ENCODE data around the gene PRDM9. TPM values are rescaled to one million over a fixed set of nuclear protein-coding genes. Genes with fewer than 3 reads are reported as not detected.

Gene PRDM9
- total RNA-seq, 2 donors from 2014 or later: 0.15 to 0.18 TPM

DNA sequence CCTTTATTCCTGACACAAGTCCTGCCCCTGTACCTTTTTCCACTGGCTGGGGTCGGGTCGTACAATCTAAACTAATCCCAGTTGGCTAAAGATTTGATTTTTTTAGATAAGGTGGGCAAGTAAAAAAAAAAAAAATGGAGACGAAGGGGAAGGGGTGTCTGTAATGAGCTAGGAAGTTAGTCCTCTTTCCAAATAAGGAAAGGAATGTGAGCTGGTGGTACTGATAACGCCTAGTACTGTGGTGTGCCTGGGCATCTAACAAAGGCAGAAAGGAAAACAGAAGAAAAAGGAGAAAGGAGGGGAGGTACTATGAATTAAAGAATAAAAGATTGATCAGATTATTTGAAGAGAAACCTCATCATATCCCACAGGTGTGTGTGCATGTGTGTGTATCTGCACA, 21.3 kb downstream of the PRDM9 start:
- peak overlapping the region; percentile 66 for H3K4me3 ChIP-seq (ENCODE audit: low read length)
- Mint-ChIP-seq H3K27me3 (ENCODE audit: insufficient read depth) (no peaks in the 10 kb centered on the region), H3K4me1 (peaks cover 5% of the 10 kb centered on the region), H3K36me3 (ENCODE audit: low read depth) (peaks cover 8% of the 10 kb centered on the region), H3K27ac (peak overlapping the region; percentile 72), H3K9me3 (peaks cover 13% of the 10 kb centered on the region), H3K4me3 (no peak overlapping the region)
- H3K4me1 ChIP-seq (ENCODE audit: control insufficient read depth, insufficient read depth, low read length): no peaks in the 10 kb centered on the region
- H3K27ac ChIP-seq (ENCODE audit: low read depth, low read length): no peak overlapping the region
- H3K9ac ChIP-seq (ENCODE audit: extremely low read depth, low read length, poor library complexity, severe bottlenecking): no peak overlapping the region
- peaks cover 21% of the 10 kb centered on the region for H3K9me3 ChIP-seq (ENCODE audit: control insufficient read depth, low read length)
- no peaks in the 10 kb centered on the region for H3K27me3 ChIP-seq (ENCODE audit: control insufficient read depth, insufficient read depth, low read length, poor library complexity, severe bottlenecking)
- H3K36me3 ChIP-seq (ENCODE audit: control insufficient read depth, insufficient read depth, low read length): no peaks in the 10 kb centered on the region
- 80 to 82% methylated on average over 2 to 4 of the region's 4 CpGs for WGBS, 2 experiments (ENCODE audit: insufficient coverage in 1 of 2, insufficient read length in 1 of 2)
- DNase-seq: no peak
- TF ChIP-seq, protein P1, sequence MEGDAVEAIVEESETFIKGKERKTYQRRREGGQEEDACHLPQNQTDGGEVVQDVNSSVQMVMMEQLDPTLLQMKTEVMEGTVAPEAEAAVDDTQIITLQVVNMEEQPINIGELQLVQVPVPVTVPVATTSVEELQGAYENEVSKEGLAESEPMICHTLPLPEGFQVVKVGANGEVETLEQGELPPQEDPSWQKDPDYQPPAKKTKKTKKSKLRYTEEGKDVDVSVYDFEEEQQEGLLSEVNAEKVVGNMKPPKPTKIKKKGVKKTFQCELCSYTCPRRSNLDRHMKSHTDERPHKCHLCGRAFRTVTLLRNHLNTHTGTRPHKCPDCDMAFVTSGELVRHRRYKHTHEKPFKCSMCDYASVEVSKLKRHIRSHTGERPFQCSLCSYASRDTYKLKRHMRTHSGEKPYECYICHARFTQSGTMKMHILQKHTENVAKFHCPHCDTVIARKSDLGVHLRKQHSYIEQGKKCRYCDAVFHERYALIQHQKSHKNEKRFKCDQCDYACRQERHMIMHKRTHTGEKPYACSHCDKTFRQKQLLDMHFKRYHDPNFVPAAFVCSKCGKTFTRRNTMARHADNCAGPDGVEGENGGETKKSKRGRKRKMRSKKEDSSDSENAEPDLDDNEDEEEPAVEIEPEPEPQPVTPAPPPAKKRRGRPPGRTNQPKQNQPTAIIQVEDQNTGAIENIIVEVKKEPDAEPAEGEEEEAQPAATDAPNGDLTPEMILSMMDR (conservative IDR thresholded peaks at IDR 0.05): no peak

DNA sequence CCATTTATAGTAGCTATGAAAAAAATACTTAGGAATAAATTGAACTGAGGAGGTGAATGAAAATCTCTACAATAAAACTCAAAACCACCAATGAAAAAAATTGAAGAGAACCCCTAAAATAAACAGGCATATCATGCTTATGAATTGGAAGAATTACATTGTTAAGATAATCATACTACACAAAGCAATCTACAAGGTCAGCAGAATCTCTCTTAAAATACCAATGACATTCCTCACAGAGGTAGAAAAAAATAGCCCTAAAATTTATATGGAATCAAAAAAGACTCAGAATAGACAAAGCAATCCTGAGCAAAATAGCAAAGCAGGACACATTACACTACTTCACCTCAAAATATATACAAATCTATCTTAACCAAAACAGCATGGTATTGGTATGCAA, 23.2 kb downstream of the PRDM9 start:
- Histone ChIP-seq H3K27me3 (ENCODE audit: control insufficient read depth, insufficient read depth, low read length, poor library complexity, severe bottlenecking) (no peaks in the 10 kb centered on the region), H3K4me3 (ENCODE audit: low read length) (no peak overlapping the region), H3K36me3 (ENCODE audit: control insufficient read depth, insufficient read depth, low read length) (no peaks in the 10 kb centered on the region), H3K27ac (ENCODE audit: low read depth, low read length) (no peak overlapping the region), H3K9me3 (ENCODE audit: control insufficient read depth, low read length) (peaks cover 21% of the 10 kb centered on the region), H3K4me1 (ENCODE audit: control insufficient read depth, insufficient read depth, low read length) (no peaks in the 10 kb centered on the region), H3K9ac (ENCODE audit: extremely low read depth, low read length, poor library complexity, severe bottlenecking) (no peak overlapping the region)
- peaks cover 8% of the 10 kb centered on the region for H3K36me3 Mint-ChIP-seq (ENCODE audit: low read depth)
- TF ChIP-seq, protein P1 (conservative IDR thresholded peaks at IDR 0.05): no peak
- no peaks in the 10 kb centered on the region for H3K27me3 Mint-ChIP-seq (ENCODE audit: insufficient read depth)
- DNase-seq: no peak
- H3K4me3 Mint-ChIP-seq: no peak overlapping the region
- H3K27ac Mint-ChIP-seq: no peak overlapping the region
- peaks cover 5% of the 10 kb centered on the region for H3K4me1 Mint-ChIP-seq
- H3K9me3 Mint-ChIP-seq: peaks cover 13% of the 10 kb centered on the region

DNA sequence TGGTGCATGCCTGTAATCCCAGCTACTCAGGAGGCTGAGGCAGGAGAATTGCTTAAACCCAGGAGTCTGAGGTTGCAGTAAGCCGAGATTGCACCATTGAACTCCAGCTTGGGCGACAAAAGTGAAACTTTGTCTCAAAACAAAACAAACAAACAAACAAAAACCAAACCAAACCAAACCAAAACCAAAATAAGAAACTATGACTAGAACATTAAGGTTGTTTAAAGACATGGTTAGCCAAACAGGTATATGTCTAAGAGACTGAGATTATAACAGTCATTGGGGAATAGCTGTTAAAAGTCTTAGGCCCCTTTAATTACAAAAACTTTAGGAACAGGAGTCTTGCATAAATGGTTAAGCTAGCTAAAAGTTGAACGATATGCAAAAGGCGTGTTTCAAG, 63.6 kb downstream of the PRDM9 start:
- DNase-seq: no peak
- H3K36me3 ChIP-seq (ENCODE audit: control insufficient read depth, insufficient read depth, low read length): no peaks in the 10 kb centered on the region
- Mint-ChIP-seq H3K4me1 (no peaks in the 10 kb centered on the region), H3K36me3 (ENCODE audit: low read depth) (no peaks in the 10 kb centered on the region), H3K4me3 (no peak overlapping the region), H3K27ac (no peak overlapping the region), H3K27me3 (ENCODE audit: insufficient read depth) (no peaks in the 10 kb centered on the region), H3K9me3 (no peaks in the 10 kb centered on the region)
- WGBS, 2 experiments (ENCODE audit: insufficient coverage in 1 of 2, insufficient read length in 1 of 2): 94 to 100% methylated on average over 2 to 4 of the region's 4 CpGs
- H3K27me3 ChIP-seq (ENCODE audit: control insufficient read depth, insufficient read depth, low read length, poor library complexity, severe bottlenecking): no peaks in the 10 kb centered on the region
- no peaks in the 10 kb centered on the region for H3K9me3 ChIP-seq (ENCODE audit: control insufficient read depth, low read length)
- H3K4me1 ChIP-seq (ENCODE audit: control insufficient read depth, insufficient read depth, low read length): no peaks in the 10 kb centered on the region
- H3K9ac ChIP-seq (ENCODE audit: extremely low read depth, low read length, poor library complexity, severe bottlenecking): no peak overlapping the region
- no peak overlapping the region for H3K27ac ChIP-seq (ENCODE audit: low read depth, low read length)
- H3K4me3 ChIP-seq (ENCODE audit: low read length): no peak overlapping the region
- TF ChIP-seq, protein P1 (conservative IDR thresholded peaks at IDR 0.05): no peak
